K562 (cell line): Measurements from ENCODE around the gene ABAT. TPM values are rescaled to one million over a fixed set of nuclear protein-coding genes. Genes with fewer than 3 reads are reported as not detected.

Experiments used
- POLR2G ChIP-seq: fragments of 200-400 bp; formaldehyde crosslinking; IDR thresholded peaks from 2 replicates; pipeline ENCODE4 v1.6.1; 2017; ENCODE audit warnings: low read depth, mild to moderate bottlenecking, antibody characterized with exemption, low read length, moderate library complexity
- SIN3B ChIP-seq: fragments of 450-650 bp; IDR thresholded peaks from 2 replicates; pipeline ENCODE4 v1.6.1; 2017; ENCODE audit warnings: low read depth, mild to moderate bottlenecking, moderate library complexity
- ZNF253 ChIP-seq: fragments of 250-450 bp; sonication (Bioruptor Pico); conservative IDR thresholded peaks from 2 replicates; pipeline ENCODE4 v1.6.1; 2021; ENCODE audit warnings: mild to moderate bottlenecking
- ZNF644 ChIP-seq: fragments of 200-800 bp; sonication (Bioruptor generic); IDR thresholded peaks from 2 replicates; pipeline ENCODE4 v1.6.1; 2016; ENCODE audit warnings: low read depth, missing genetic modification characterization, missing compliant biosample characterization
- polyA plus RNA-seq, 8 experiments: library from polyadenylated mRNA; depleted of rRNA in 4 of 8; stranded (reverse) in 5 of 8; unstranded in 3 of 8; fragments of >200 nt; fragmentation: Nextera tagmentation in 2 of 8; fragmentation: Illumina TruSeq in 1 of 8; extraction: Ambion mirVana in 2 of 8; extraction: Trizol in 1 of 8; gene quantifications; 2 replicates each; pipeline versions ENCODE4 v1.2.1 to v1.2.3, GENCODE V29; 2011 to 2014; ENCODE audit warnings: inconsistent platforms in 1 of 8, missing spikeins in 1 of 8
- total RNA-seq, 7 experiments: library from RNA; depleted of rRNA in 6 of 7; stranded (reverse); fragments of >200 nt in 6 of 7; fragmentation: Illumina TruSeq in 2 of 7; extraction: Trizol in 2 of 7; gene quantifications; 2 replicates each; pipeline versions ENCODE4 v1.2.1 to v1.2.3, GENCODE V29; 2011 to 2021; ENCODE audit warnings: low replicate concordance in 1 of 7
- TF ChIP-seq, protein P1 (sequence below), 2 experiments: fragments of 150-350 bp in 1 of 2; IDR thresholded peaks; 2 replicates each; pipeline ENCODE4 v1.6.1; 2012 to 2016; ENCODE audit warnings: low read depth in 2 of 2, low read length in 2 of 2, mild to moderate bottlenecking in 1 of 2, moderate library complexity in 1 of 2
- TF ChIP-seq, protein P2 (sequence below): sonication (generic); formaldehyde crosslinking; IDR thresholded peaks from 2 replicates; pipeline ENCODE4 v1.8.0; 2022; ENCODE audit warnings: missing genetic modification reagents, mild to moderate bottlenecking, moderate library complexity, borderline replicate concordance

Gene ABAT
- total and polyA plus RNA-seq, 9 of the 15 experiments (the other 6 are each of a cell fraction or from before 2014, with no cell fraction given): 0.01 to 0.49 (median 0.10) TPM

DNA sequence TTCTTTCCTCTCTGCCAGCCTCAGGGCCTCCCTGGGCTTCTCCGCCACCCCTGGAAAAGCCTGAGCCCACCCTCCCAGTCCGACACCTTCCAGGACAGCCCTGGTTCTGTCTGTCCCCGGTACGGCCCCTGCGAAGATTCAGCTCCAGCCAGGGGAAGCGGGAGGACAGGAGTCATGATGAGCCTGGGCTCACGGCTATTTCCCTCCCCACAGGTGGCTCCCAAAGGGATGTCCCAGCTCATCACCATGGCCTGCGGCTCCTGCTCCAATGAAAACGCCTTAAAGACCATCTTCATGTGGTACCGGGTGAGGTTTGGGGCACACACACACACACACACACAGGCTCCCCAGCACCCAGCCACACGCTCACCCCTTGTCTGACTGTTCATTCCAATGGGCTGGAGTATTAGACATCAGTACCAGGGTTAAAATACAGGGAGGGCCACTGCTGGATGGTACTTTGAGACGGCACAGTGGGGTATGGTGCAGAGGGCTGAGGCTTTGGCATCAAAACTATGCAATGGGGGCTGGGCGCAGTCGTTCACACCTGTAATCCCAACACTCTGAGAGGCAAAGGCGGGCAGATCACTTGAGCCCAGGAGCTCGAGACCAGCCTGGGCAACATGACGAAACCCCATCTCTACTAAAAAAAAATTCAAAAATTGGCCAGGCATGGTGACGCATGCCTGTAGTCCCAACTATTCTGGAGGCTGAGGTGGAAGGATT is 90.3 kb downstream of the ABAT start (continued):
- TF ChIP-seq, protein P1, sequence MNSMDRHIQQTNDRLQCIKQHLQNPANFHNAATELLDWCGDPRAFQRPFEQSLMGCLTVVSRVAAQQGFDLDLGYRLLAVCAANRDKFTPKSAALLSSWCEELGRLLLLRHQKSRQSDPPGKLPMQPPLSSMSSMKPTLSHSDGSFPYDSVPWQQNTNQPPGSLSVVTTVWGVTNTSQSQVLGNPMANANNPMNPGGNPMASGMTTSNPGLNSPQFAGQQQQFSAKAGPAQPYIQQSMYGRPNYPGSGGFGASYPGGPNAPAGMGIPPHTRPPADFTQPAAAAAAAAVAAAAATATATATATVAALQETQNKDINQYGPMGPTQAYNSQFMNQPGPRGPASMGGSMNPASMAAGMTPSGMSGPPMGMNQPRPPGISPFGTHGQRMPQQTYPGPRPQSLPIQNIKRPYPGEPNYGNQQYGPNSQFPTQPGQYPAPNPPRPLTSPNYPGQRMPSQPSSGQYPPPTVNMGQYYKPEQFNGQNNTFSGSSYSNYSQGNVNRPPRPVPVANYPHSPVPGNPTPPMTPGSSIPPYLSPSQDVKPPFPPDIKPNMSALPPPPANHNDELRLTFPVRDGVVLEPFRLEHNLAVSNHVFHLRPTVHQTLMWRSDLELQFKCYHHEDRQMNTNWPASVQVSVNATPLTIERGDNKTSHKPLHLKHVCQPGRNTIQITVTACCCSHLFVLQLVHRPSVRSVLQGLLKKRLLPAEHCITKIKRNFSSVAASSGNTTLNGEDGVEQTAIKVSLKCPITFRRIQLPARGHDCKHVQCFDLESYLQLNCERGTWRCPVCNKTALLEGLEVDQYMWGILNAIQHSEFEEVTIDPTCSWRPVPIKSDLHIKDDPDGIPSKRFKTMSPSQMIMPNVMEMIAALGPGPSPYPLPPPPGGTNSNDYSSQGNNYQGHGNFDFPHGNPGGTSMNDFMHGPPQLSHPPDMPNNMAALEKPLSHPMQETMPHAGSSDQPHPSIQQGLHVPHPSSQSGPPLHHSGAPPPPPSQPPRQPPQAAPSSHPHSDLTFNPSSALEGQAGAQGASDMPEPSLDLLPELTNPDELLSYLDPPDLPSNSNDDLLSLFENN (IDR thresholded peaks at IDR 0.05; ENCODE audit: low read depth in 2 of 2, low read length in 2 of 2): no peak
- TF ChIP-seq POLR2G (no peak), SIN3B (no peak), ZNF644 (tag) (no peak), ZNF253 (CRISPR knock-in tag) (no peak)
- TF ChIP-seq, protein P2, sequence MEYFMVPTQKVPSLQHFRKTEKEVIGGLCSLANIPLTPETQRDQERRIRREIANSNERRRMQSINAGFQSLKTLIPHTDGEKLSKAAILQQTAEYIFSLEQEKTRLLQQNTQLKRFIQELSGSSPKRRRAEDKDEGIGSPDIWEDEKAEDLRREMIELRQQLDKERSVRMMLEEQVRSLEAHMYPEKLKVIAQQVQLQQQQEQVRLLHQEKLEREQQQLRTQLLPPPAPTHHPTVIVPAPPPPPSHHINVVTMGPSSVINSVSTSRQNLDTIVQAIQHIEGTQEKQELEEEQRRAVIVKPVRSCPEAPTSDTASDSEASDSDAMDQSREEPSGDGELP (CRISPR knock-in tag): no peak
- TF ChIP-seq, all 486 proteins: peak for 0
